Parathyroid adenoma (tissue), 2 donors: ENCODE results near the gene FSTL3.

Experiments used
- H2AFZ ChIP-seq: fragments of 300-600 bp; sonication (generic); one replicate; pipeline ENCODE4 v1.7.0; 2017; ENCODE audit warnings: antibody characterized with exemption, mild to moderate bottlenecking
- H3K27ac ChIP-seq: fragments of 300-600 bp; sonication (generic); one replicate; pipeline ENCODE4 v1.7.0; 2017
- H3K27me3 ChIP-seq: fragments of 300-600 bp; sonication (generic); one replicate; pipeline ENCODE4 v1.7.0; 2017; ENCODE audit warnings: low read length; ENCODE audit not compliant: control insufficient read depth, insufficient read depth
- H3K36me3 ChIP-seq: fragments of 300-600 bp; sonication (generic); one replicate; pipeline ENCODE4 v1.7.0; 2017; ENCODE audit warnings: low read length; ENCODE audit not compliant: control insufficient read depth, insufficient read depth
- H3K4me1 ChIP-seq: fragments of 300-600 bp; sonication (generic); one replicate; pipeline ENCODE4 v1.7.0; 2017; ENCODE audit warnings: control low read depth
- H3K4me2 ChIP-seq: fragments of 300-600 bp; sonication (generic); one replicate; pipeline ENCODE4 v1.7.0; 2017; ENCODE audit warnings: low read length
- H3K4me3 ChIP-seq: fragments of 300-600 bp; sonication (generic); one replicate; pipeline ENCODE4 v1.7.0; 2017; ENCODE audit warnings: low read depth, low read length
- H3K79me2 ChIP-seq: fragments of 300-600 bp; sonication (generic); one replicate; pipeline ENCODE4 v1.7.0; 2017; ENCODE audit warnings: control low read depth
- H3K9ac ChIP-seq: fragments of 300-600 bp; sonication (generic); one replicate; pipeline ENCODE4 v1.7.0; 2017; ENCODE audit warnings: mild to moderate bottlenecking
- H3K9me3 ChIP-seq: fragments of 300-600 bp; sonication (generic); one replicate; pipeline ENCODE4 v1.7.0; 2017; ENCODE audit warnings: low read length; ENCODE audit not compliant: control insufficient read depth
- CTCF ChIP-seq: fragments of 300-600 bp; sonication (generic); IDR thresholded peaks from one replicate; pipeline ENCODE4 v1.7.0; 2017; ENCODE audit warnings: antibody characterized with exemption, mild to moderate bottlenecking
- donor health status: primary hyperparathyroidism.

Gene FSTL3

GRCh38 chr19:632579-633067 lies 43.6 kb upstream of the FSTL3 start:
- Histone ChIP-seq H3K9ac (no peak overlapping the region), H3K27me3 (no peaks in the 10 kb centered on the region), H3K79me2 (peaks cover 17% of the 10 kb centered on the region), H2AFZ (peak overlapping the region; percentile 91), H3K27ac (no peak overlapping the region), H3K36me3 (no peaks in the 10 kb centered on the region), H3K4me2 (peak overlapping the region; percentile 84), H3K4me1 (peaks cover 8% of the 10 kb centered on the region), H3K9me3 (no peaks in the 10 kb centered on the region), H3K4me3 (peak overlapping the region; percentile 87)
- TF ChIP-seq CTCF, result no peak

- peak; percentile 25 for TF ChIP-seq CTCF
- Histone ChIP-seq H3K9ac (peak within 1 kb of the TSS; percentile 8), H2AFZ (peak within 1 kb of the TSS; percentile 94), H3K27ac (peak within 1 kb of the TSS; percentile 31), H3K4me1 (peaks cover 8% of the 10 kb centered on the region), H3K27me3 (no peaks in the 10 kb centered on the region), H3K36me3 (no peaks in the 10 kb centered on the region), H3K9me3 (no peaks in the 10 kb centered on the region), H3K4me2 (peak within 1 kb of the TSS; percentile 99), H3K79me2 (peaks cover 17% of the 10 kb centered on the region), H3K4me3 (peak within 1 kb of the TSS; percentile 87)
These were observed 43.0 kb upstream of the FSTL3 start, which contains the start of gene POLRMT for GRCh38 chr19:633068-633785. Gene POLRMT (minus strand): TSS chr19:633537. CDS start chr19:633512, 25 bp downstream.

- Histone ChIP-seq H3K4me2 (peak overlapping the region; percentile 99), H3K36me3 (no peaks in the 10 kb centered on the region), H3K4me1 (peaks cover 8% of the 10 kb centered on the region), H2AFZ (peak overlapping the region; percentile 94), H3K9ac (no peak overlapping the region), H3K4me3 (peak overlapping the region; percentile 87), H3K27ac (peak overlapping the region; percentile 31), H3K79me2 (peaks cover 15% of the 10 kb centered on the region), H3K27me3 (no peaks in the 10 kb centered on the region), H3K9me3 (no peaks in the 10 kb centered on the region)
- no peak for TF ChIP-seq CTCF
These were observed 42.2 kb upstream of the FSTL3 start for GRCh38 chr19:633786-634639.

DNA sequence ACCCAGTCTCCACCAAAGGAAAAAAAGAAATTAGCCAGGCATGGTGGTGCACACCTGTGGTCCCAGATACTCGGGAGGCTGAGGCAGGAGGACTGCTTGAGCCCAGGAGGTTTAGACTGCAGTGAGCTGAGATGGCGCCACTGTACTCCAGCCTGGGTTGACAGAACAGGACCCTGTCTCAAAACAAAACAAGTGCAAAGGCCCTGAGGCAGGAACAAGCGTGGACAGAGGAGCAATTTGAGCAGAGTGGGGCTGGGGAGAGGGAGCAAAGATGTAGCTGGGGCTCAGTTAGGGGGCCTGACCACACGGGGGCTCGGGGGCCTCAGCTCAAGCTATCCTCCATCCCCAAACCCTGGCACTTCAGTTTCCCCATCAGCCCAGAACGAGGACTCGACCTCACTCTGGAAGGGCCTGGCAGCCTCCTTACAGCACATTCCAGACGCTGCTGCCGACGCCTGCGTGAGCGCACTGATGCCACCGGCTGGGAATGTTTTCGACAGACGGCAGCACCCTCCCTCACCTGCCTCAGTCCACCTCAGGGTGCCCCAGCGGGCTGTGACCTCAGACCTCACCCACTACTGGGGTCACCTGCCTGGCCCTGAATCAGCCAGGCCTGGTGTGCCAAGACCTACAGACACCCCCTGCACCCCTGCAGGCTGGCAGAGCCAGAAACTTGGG lies 41.1 kb upstream of the FSTL3 start:
- H3K4me2 ChIP-seq, result no peak overlapping the region
- no peak overlapping the region for H3K4me3 ChIP-seq
- H3K27me3 ChIP-seq, result no peaks in the 10 kb centered on the region
- no peak overlapping the region for H3K9ac ChIP-seq
- peaks cover 8% of the 10 kb centered on the region for H3K4me1 ChIP-seq
- H3K36me3 ChIP-seq, result no peaks in the 10 kb centered on the region
- no peaks in the 10 kb centered on the region for H3K9me3 ChIP-seq
- no peak for TF ChIP-seq CTCF
- H2AFZ ChIP-seq, result no peak overlapping the region
- H3K79me2 ChIP-seq, result peaks cover 15% of the 10 kb centered on the region
- H3K27ac ChIP-seq, result no peak overlapping the region
